GM19238 (cell line): ENCODE measurements around the gene MSL2.
A peak's percentile ranks its signal among the peaks of the same experiment; 100 is the strongest.
"Not testable (repeated sequence)": the region's sequence is repeated elsewhere in the genome, so short reads cannot be mapped to it uniquely, and the experiment has no call there.

Experiments
- DNase-seq: peaks from one replicate; pipeline ENCODE4 v3.0.0; 2011; ENCODE audit warnings: low spot score; ENCODE audit not compliant: insufficient read length

The MSL2 gene

DNA sequence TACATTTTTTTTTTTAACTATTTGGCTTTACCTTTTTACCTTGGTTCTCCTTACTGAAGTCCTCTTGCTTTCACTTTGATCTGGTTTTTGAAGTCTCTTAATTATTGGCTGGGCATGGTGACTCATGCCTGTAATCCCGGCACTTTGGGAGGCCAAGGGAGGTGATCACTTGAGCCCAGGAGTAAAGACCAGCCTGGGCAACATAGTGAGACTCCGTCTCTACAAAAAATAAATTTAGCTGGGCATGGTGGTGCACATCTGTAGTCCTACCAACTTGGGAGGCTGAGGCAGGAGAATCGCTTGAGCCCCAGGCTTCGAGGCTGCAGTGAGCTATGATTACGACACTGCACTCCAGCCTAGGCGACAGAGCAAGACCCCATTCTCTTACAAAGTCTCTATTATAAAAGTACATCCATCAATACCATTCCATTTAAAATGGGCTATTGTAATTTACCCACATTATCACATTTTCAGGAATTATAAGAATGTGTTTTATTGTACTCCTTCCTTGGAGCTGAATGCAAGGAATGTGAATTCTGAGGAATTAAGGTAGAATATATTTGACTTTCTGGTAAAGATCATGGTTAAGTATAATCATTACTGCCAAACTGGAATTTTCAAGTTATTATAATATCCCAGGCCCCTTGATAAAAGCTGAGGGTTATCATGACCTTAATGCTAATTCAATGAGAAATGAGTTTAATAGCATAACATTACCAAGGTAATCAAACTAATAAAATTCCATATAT, 49.0 kb downstream of the MSL2 start:
- no peak for DNase-seq

DNA sequence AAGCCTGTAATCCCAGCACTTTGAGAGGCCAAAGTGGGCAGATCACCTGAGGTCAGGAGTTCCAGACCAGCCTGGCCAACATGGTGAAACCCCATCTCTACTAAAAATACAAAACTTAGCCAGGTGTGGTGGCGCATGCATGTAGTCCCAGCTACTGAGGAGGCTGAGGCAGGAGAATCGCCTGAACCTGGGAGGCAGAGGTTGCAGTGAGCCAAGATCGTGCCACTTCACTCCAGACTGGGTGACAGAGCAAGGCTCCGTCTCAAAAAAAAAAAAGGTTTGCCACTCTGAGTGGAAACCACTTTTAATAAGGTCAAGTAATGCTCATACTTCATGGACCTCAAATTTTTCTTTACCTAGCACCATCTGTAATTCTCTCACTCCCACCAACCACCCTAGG, 51.7 kb downstream of the MSL2 start:
- DNase-seq, result not testable (repeated sequence)

DNA sequence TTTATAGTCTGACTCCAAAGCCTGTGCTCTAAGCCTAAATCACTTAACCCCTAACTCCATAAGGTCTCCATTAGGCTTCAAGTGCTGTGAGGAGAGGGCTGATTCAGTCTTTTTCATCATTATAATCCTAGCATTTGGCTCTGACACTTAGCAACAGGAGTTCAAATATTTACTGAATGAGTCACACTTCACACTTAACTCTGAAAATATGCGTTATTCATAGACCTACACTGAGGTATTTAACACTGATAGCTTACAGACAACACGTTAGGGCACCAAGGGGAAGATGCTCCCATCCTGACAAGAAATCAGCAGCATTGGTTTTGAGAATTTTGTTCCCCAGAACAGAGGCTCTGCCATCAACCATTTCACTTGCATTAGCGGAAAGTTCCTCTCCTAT, 53.5 kb downstream of the MSL2 start:
- DNase-seq, result no peak

DNA sequence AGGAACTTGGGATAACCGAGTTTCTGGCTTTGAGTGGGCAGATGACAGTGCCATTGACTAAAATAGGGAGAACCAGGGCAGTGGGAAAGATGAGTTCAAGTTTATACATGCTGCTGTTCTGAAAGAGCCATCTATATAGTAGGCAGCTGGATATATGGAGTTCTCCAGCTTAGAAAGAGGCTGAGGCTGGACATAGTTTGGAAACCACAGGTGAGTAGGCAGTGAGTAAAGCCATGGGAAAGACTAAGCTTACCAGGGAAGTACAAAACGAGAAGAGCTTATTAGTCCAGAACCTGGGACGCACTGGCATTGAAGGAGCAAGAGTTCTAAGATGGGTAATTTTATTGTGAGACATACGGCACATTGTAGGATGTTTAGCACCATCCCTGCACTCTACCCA, 54.2 kb downstream of the MSL2 start:
- DNase-seq, result no peak

DNA sequence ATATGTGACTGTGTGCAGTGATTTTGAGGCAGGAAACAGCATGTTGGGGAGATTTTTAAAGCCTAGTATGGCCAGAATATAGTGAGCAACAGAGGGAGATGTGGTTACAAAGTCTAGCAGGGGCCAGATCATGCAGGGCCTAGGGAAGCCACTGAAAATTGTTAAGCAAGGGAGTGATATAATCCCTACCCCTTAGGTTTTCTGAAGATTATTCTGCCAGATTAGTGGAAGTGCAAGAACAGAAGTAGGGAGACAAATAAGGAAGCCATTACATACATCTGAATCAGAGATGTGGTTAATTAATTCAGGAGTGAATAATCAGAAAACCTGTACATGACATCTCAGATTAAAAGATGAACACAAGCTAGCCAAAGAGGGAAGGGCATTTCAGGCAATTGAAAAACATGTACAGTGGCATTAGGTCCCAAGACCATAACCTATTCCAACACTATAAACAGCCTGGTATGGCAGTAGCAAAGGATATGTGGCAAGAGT, 54.8 kb downstream of the MSL2 start:
- no peak for DNase-seq

DNA sequence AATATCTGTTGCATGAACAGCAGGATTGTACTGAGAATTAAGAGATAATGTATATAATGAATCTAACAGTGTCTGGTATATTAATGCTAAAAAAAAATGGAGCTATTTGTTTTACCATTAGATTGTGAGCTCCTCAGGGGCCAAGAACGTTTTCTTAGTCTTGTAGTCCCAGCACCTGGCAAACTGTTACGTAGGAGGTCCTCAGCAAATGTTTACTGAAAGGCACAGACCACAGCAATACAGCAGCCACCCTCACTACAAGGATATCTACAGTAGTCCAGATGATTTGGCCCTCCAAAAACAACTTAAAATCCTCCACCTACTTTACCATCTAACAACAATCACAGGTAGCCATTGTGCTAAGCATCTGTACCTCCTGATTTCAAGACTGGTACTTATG, 59.7 kb downstream of the MSL2 start:
- DNase-seq, result no peak

DNA sequence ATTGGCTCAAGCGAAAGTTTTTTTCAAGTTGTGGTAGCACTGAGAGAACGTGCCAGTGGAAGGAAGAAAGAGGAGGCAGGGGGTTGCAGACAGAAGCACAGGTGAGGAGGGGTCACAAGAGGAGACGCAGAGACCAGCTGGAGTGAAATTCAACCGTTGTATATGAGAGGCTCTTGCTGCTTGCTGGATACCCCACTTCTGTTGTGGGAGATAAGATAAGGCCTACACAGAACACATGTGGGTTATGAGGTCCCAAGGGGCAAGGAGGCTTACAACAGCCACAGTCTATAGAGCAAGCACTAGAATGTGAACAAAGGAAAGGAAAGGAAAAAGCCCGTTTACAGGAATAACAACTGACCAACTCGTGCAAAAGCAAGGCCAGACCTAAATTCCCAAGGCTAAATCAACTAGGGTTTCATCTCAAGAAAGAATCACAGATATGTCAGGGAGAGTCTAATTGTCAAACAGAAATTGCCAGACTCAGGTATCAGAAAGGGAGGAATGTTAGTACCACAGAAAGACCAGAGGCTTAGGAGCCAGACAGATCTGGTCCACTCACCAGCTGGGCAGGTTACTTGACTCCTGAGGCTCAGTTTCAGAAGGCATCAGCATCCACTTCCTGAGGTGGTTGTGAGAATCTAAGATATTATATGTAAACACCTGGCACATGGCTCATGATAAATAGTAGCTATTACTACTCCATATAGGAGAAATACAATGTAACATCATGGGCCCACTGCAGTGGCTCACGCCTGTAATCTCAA, 60.9 kb downstream of the MSL2 start:
- no peak for DNase-seq

DNA sequence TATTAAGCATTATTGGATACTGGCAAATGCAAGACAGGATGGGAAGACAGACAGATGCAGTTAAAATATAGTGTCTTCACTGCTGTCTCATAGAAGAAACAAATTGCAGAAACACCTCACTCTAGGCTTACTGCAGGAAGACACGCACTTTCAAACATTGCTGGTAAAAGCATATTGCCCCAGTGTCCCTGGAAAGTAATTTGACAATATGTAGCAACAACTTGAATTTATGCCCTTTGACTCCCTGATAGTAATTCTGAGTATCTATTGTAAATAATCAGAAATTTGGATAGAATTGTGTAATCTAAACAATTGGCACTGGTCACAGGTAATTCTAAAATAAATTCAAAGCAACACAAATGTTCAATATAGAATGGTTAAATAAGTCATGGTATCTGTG, 62.0 kb downstream of the MSL2 start:
- DNase-seq, result no peak

DNA sequence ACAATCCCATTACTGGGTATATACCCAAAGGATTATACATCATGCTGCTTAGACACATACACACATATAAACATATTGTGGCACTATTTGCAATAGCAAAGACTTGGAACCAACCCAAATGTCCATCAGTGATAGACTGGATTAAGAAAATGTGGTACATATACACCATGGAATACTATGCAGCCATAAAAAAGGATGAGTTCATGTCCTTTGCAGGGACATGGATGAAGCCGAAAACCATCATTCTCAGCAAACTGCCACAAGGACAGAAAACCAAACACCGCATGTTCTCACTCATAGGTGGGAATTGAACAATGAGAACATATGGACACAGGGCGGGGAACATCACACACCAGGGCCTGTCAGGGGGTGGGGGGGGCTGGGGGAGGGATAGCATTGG, 64.5 kb downstream of the MSL2 start:
- not testable (repeated sequence) for DNase-seq

DNA sequence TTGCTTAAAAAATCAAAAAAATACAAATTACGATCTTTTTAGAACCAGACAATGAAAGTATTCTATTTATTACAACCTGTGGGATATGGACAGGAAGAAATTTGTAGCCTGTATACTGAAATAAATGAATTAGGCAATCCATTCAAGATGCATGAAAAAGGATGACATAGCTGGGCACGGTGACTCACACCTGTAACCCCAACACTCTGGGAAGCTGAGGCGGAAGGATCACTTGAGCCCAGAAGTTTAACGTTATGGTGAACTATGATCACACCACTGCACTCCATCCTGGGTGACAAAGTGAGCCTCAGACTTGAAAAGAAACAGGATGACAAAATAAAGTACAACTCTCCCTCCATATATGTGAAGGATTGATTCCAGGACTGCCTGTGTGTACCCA, 74.1 kb downstream of the MSL2 start:
- no peak for DNase-seq

DNA sequence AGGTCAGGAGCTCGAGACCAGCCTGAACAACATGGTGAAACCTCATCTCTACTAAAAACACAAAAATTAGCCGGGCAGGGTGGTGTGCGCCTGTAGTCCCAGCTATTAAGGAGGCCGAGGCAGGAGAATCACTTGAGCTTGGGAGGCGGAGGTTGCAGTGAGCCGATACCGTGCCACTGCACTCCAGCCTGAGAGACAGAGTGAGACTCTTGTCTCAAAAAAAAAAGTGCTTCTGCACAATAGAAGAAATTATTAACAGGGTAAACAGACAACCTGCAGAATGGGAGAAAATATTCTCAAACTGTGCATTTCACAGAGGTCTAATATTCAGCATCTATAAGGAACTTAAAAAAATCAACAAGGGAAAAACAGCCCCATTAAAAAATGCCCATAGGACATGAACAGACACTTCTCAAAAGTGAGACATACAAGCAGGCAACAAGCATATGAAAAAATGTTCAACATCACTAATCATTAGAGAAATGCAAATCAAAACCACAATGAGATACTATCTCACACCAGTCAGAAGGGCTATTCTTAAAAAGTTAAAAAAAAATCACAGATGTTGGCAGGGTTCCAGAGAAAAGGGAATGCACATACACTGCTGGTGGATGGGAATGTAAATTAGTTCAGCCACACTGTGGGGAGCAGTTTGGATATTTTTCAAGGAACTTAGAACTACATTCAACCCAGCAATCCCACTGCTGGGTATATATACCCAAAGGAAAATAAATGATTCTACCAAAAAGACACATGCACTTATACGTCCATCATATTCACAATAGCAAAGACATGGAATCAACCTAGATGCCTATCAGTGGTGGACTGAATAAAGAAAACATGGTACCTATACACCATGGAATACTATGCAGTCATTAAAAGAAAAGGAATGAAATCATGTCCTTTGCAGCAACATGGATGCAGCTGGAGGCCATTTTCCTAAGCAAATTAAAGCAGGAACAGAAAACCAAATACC, 75.5 kb downstream of the MSL2 start:
- DNase-seq, result no peak

DNA sequence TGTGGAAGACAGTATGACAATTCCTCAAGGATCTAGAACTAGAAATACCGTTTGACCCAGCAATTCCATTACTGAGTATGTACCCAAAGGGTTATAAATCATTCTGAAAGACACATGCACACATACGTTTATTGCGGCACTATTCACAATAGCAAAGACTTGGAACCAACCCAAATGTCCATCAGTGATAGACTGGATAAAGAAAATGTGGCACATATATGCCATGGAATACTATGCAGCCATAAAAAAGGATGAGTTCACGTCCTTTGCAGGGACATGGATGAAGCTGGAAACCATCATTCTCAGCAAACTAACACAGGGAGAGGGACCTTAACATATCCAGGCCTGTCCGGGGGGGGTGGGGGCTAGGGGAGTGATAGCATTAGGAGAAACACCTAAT, 76.4 kb downstream of the MSL2 start:
- not testable (repeated sequence) for DNase-seq

DNA sequence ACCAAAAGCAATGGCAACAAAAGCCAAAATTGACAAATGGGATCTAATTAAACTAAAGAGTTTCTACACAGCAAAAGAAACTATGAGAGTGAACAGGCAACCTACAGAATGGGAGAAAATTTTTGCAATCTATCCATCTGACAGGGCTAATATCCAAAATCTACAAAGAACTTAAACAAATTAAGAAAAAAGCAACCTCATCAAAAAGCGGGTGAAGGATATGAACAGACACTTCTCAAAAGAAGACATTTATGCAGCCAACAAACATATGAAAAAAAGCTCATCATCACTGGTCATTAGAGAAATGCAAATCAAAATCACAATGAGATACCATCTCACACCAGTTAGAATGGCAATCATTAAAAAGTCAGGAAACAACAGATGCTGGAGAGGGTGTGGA, 76.8 kb downstream of the MSL2 start:
- DNase-seq, result not testable (repeated sequence)

DNA sequence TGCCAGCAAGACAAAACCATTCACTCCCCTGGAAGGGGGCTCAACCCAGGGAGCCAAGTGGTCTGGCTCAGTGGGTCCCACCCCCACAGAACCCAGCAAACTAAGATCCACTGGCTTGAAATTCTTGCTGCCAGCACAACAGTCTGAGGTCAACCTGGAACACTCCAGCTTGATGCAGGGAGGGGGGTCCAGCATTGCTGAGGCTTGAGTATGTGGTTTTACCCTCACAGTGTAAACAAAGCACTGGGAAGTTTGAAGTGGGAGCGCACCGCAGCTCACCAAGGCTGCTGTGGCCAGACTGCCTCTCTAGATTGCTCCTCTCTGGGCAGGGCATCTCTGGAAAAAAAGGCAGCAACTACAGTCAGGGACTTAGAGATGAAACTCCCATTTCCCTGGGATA, 81.7 kb downstream of the MSL2 start:
- no peak for DNase-seq

DNA sequence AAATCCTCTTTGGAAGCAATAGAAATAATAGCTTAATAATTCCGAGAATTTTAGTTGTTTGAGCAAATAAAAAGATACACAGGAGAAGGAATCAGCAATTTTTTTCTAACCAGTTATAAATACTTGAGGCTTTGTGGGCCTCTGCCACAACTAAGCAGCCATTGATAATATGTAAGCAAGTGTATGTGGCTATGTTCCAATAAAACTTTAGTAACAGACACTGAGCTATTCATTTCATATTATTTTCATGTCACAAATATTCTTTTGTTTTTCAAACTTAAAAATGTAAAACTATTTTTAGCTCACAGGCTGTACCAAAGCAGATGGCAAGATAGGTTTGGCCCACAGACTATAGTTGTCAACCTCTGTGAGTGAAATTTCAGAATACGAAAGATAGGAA, 85.7 kb downstream of the MSL2 start:
- DNase-seq, result no peak

DNA sequence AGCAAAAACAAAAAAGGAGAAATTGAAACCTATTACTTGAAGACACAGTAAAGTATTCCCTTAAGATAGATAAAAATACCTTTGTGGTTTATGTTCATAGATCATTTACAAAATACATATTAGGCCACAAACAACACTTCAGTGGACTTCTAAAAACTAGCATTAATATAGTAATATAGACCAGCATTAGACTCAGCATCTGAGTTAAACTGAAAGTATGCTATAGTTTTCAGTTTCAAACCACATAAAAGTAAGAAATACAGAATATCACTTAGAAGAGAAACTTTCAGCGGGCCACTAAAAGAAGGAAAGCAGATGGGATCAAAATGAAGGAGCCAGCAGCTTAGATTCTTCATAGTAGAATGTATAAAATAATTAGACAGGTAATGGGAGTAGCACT, 86.6 kb downstream of the MSL2 start:
- peak; percentile 2 for DNase-seq

DNA sequence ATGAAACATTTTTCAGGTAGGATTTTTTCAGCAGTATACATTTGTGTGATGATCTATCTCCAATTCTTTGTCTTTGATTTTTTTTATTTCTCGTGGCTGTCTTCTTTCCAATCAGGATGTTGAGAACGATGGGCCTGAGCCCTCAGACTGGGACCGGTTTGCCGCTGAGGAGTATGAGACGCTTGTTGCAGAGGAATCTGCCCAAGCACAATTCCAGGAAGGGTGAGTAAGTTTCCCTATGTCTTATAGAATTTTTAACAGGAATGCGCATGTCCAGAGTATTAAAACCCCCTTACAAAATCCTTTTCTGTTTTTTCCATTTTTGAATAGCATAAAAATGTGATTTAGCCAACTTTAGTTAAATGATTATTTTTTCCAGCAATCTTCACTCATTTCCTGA, 90.0 kb downstream of the MSL2 start:
- DNase-seq, result no peak

DNA sequence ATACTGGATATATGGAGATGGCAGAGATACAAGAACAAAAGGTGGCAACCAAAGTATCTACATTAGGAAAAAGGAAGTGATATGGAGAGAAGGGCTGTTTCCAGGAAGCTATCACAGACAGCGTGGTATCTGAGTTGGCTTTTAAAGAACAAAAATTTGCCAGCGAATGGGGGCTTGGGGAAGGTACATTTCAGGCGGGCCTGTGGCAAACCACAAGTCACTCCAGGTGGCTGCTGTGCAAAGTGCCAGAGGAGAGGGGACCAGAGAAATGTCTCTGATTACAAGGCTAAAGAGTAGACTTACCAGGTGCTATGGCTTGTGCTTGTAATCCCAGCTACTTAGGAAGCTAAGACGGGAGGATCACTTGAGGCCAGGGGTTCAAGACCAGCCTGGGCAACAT, 91.1 kb downstream of the MSL2 start:
- no peak for DNase-seq
